GM18520 (cell line): Measurements from ENCODE around the gene PLEKHS1.
"Not testable (repeated sequence)": the region's sequence is repeated elsewhere in the genome, so short reads cannot be mapped to it uniquely, and the experiment has no call there.

ENCODE experiments used
- ATAC-seq: cut with Tn5 transposase; IDR thresholded peaks from one replicate; pipeline ENCODE4 v1.9.1; 2021; ENCODE audit not compliant: unreplicated experiment

PLEKHS1 gene

GRCh38 chr10:113739577-113739976 is 11.9 kb upstream of the PLEKHS1 start:
- ATAC-seq, result no peak

DNA sequence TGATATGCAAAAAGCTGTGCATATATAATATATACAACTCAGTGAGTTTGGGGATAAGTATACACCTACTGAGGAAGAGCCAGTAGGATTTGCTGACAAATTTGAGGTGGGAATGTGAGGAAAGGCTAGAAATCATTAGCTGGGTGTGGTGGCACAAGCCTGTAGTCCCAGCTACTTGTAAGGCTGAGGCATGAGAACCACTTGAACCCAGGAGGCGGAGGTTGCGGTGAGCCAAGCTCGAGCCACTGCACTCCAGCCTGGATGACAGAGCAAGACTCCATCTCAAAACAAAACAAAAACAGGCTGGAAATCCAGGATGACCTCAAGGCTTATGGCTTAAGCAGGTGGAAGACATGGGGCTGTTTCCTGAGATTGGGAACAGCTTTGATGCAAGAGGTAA is 10.6 kb upstream of the PLEKHS1 start:
- ATAC-seq, result no peak

DNA sequence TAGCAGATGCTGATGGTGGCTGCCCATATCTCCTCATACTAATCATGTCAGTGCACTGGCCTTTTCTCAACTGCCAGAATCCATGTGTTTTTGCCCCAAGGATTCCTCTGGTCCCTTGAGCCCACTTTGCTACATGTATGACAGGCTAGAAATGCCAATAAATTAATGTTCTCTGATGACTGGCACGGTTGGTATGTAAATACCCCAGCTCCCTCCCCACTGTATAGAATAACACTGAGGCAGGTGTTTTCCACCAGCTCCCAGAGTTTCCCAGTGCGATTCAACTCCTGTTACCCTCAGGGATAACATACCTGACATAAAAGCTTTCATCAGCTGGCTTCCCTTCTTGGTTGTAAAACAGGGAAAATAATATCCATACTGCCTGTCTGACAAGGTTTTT is 9.0 kb upstream of the PLEKHS1 start:
- ATAC-seq, result no peak

- no peak for ATAC-seq
These were observed 7.9 kb upstream of the PLEKHS1 start for GRCh38 chr10:113743594-113743993.

- no peak for ATAC-seq
These were observed 6.1 kb upstream of the PLEKHS1 start for GRCh38 chr10:113745374-113745773.

DNA sequence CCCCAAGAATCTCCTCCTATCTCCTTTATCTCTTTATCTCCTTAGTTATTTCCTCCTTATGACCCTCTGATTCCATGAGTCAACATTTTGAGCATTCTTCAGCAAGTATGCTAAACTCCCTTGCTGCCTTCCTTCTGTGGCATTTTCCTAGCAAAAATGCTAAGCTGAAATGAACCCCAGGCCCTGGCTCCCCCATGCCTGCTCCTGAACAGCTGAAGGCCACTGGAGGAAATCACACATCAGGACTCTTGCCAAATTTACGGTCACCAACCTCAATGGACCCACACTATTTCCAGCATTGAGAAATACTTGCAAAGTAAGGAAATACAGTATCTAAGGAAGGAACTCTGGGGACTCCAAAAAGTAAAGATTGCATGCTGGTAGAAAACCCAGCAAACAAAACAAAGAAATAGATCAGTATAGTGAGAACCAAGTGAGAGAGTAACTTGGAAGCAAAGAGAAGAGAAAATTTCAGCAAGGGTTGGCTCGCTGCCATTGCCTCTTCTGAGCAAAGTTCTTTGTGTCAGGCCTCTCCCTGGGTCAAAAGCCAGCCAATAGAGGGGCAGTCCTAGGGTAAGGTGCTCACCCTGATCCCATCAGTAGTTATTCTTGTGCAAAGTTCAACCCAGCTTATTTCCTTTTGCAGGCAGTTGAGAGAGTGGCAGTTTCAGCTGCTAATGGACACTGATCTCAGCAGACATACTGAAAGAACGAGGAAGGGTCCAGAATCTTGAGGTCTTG is 5.1 kb upstream of the PLEKHS1 start:
- no peak for ATAC-seq

- ATAC-seq, result no peak
These were observed 1.1 kb downstream of the PLEKHS1 start for GRCh38 chr10:113752553-113752952.

- ATAC-seq, result no peak
These were observed 1.7 kb downstream of the PLEKHS1 start for GRCh38 chr10:113753020-113753692.

- no peak for ATAC-seq
These were observed 2.6 kb downstream of the PLEKHS1 start for GRCh38 chr10:113754125-113754524.

DNA sequence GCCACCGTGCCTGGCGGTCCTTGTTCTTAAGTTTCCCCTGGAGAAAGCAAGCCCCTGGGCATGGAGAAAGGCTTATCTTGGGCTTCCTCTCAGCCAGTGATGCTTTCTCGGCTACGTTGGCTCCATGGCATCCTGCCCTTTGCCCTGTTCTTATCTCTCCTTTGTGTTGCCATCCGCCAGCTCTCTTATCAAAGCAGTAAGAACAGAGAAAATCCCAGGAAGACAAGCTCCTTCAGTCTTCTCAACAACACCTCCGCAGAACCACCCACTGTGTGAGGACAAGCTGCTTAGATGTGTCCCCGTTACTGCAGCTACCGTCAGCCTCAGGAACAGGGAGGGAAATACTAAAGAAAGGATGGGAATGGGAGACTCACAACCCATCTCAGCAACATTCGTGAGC is 3.3 kb downstream of the PLEKHS1 start:
- ATAC-seq, result no peak

GRCh38 chr10:113756940-113757543 is 5.6 kb downstream of the PLEKHS1 start:
- no peak for ATAC-seq

- ATAC-seq, result no peak
These were observed 10.6 kb downstream of the PLEKHS1 start for GRCh38 chr10:113762083-113762482.

DNA sequence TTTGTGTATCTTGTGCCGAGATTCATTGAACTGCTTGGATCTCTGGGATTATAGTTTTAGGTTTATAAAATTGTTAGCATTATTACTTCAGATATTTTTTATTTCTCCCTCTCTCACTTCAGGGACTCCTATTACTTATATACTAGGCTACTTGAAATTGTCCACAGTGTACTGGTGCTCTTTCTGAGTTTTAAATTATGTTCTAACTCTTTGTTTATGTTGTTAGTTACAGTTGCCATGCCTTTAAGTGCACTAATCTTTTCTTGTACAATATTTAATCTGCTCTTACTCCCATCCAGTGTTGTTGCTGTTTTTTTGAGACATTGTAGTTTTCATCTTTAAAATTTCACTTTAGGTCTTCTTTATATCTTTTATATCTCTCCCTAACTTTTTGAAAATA is 13.1 kb downstream of the PLEKHS1 start:
- ATAC-seq, result no peak

GRCh38 chr10:113765910-113766309 is 14.4 kb downstream of the PLEKHS1 start:
- ATAC-seq, result no peak

DNA sequence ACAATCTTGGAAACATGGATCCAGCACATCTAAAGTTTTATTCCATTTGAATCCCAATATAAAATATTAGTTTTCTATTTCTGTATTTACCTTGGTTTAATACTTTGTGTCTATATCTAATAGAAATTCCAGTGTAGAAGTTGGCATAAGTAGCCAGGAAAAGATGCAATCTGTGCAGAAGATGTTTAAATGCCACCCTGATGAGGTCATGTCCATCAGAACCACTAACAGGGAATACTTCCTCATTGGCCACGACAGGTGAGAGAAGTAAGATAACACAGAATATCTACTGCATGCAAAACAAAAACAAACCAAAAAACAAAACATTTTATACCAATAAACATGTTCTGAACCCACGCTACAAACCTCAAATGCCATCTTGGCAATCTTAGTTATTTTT is 15.7 kb downstream of the PLEKHS1 start:
- ATAC-seq, result no peak

DNA sequence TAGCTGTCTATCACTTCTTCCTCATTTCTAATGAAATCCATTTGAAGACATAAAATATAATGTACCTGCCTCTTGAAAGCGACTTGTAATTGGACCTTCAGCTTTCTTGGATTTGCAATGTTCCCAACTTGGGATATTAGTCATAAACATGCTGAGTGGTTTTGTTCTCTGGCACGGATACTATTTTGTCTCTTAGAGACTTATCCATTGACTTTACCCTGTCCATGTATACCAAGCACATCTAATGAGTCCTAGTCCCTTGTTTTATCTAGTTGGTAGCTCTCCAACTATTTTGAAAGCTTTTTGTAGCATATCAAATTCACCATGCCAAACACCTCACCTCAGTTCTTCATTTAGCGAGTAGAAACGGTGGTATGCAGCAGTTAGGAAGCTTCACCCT is 18.9 kb downstream of the PLEKHS1 start:
- no peak for ATAC-seq

GRCh38 chr10:113771131-113771530 is 19.6 kb downstream of the PLEKHS1 start:
- not testable (repeated sequence) for ATAC-seq

- no peak for ATAC-seq
These were observed 24.3 kb downstream of the PLEKHS1 start for GRCh38 chr10:113775686-113776294.

- ATAC-seq, result no peak
These were observed 25.1 kb downstream of the PLEKHS1 start for GRCh38 chr10:113776553-113776952.

- ATAC-seq, result no peak
These were observed 29.3 kb downstream of the PLEKHS1 start for GRCh38 chr10:113780681-113781250.

DNA sequence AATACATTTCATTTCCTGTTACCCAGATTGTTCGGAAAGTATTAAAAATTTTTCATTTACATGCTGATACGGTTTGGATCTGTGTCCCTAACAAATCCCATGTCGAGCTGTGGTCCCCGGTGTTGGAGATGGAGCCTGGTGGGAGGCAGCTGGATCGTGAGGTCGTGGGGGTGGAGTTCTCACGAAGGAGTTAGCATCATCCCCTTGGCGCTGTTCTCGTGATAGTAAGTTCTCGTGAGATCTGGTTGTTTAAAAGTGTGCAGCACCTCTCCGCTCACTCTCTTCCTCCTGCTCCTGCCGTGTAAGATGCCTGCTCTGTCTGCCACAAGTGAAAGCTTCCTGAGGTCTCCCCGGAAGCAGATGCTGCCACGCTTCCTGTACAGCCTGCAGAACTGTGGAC is 30.9 kb downstream of the PLEKHS1 start:
- ATAC-seq, result no peak
